GM12878 (cell line): Measurements from ENCODE around the gene DEXI. TPM values are rescaled to one million over a fixed set of nuclear protein-coding genes. Genes with fewer than 3 reads are reported as not detected.

Experiments used
- ATF2 ChIP-seq: IDR thresholded peaks from 2 replicates; pipeline ENCODE4 v1.6.1; 2012; ENCODE audit warnings: low read length, inconsistent platforms
- CBFB ChIP-seq: IDR thresholded peaks from 2 replicates; pipeline ENCODE4 v1.6.1; 2016; ENCODE audit warnings: antibody characterized with exemption, low read depth
- CEBPB ChIP-seq, 2 experiments: fragments of 150-350 bp in 1 of 2; IDR thresholded peaks; 2 replicates each; pipeline ENCODE4 v1.6.1; 2012 to 2014; ENCODE audit warnings: low read depth in 2 of 2, low read length in 2 of 2, borderline replicate concordance in 1 of 2, inconsistent platforms in 1 of 2
- CTCF ChIP-seq, 3 experiments: IDR thresholded peaks in 2 of 3; conservative IDR thresholded peaks in 1 of 3; 2 replicates each; pipeline ENCODE4 v1.5.1; 2011; ENCODE audit warnings: low read depth in 3 of 3, low read length in 3 of 3, mild to moderate bottlenecking in 3 of 3, control low read depth in 2 of 3, moderate library complexity in 2 of 3, inconsistent platforms in 1 of 3, mixed read lengths in 1 of 3; ENCODE audit not compliant: control insufficient read depth in 2 of 3, insufficient read depth in 1 of 3; ENCODE audit errors: extremely low read depth in 1 of 3
- ESRRA ChIP-seq: IDR thresholded peaks from 2 replicates; pipeline ENCODE4 v1.6.1; 2012; ENCODE audit warnings: mild to moderate bottlenecking, low read length, improper control_type of control experiment
- ETV6 ChIP-seq, 2 experiments: fragments of 450-650 bp in 1 of 2; IDR thresholded peaks in 1 of 2; conservative IDR thresholded peaks in 1 of 2; 2 replicates each; pipeline ENCODE4 v1.6.1; 2014; ENCODE audit warnings: antibody characterized with exemption in 1 of 2, borderline replicate concordance in 1 of 2, low read depth in 1 of 2, mild to moderate bottlenecking in 1 of 2, moderate library complexity in 1 of 2
- HDAC6 ChIP-seq: fragments of 200-600 bp; sonication (generic); IDR thresholded peaks from one replicate; pipeline ENCODE4 v1.8.0; 2017; ENCODE audit warnings: antibody characterized with exemption; ENCODE audit not compliant: unreplicated experiment
- MEF2B ChIP-seq: fragments of 450-650 bp; IDR thresholded peaks from 2 replicates; pipeline ENCODE4 v1.6.1; 2018; ENCODE audit warnings: mild to moderate bottlenecking, moderate library complexity; ENCODE audit not compliant: partially characterized antibody, poor library complexity, severe bottlenecking
- MXI1 ChIP-seq: fragments of 150-350 bp; IDR thresholded peaks from 2 replicates; pipeline ENCODE4 v1.6.1; 2011; ENCODE audit warnings: low read depth, mild to moderate bottlenecking, inconsistent platforms, low read length, improper control_type of control experiment
- MYB ChIP-seq: fragments of 150-350 bp; IDR thresholded peaks from 2 replicates; pipeline ENCODE4 v1.6.1; 2014; ENCODE audit warnings: mild to moderate bottlenecking, low read depth, low read length, borderline replicate concordance
- NFYA ChIP-seq: IDR thresholded peaks from 2 replicates; pipeline ENCODE4 v1.6.1; 2011; ENCODE audit warnings: low read depth, mild to moderate bottlenecking, low read length, improper control_type of control experiment, borderline replicate concordance
- NR2F1 ChIP-seq: fragments of 450-650 bp; conservative IDR thresholded peaks from 2 replicates; pipeline ENCODE4 v1.6.1; 2017; ENCODE audit warnings: mild to moderate bottlenecking
- PBX3 ChIP-seq: IDR thresholded peaks from 2 replicates; pipeline ENCODE4 v1.6.1; 2011; ENCODE audit warnings: mild to moderate bottlenecking, low read depth, low read length, moderate library complexity; ENCODE audit not compliant: insufficient replicate concordance
- POLR2AphosphoS2 ChIP-seq: IDR thresholded peaks from 2 replicates; pipeline ENCODE4 v1.6.1; 2011; ENCODE audit warnings: low read depth, mild to moderate bottlenecking, low read length, improper control_type of control experiment, moderate library complexity
- POU2F2 ChIP-seq: IDR thresholded peaks from 3 replicates; pipeline ENCODE4 v1.6.1; 2011; ENCODE audit warnings: low read depth, mild to moderate bottlenecking, low read length, borderline replicate concordance
- SIN3A ChIP-seq: IDR thresholded peaks from 2 replicates; pipeline ENCODE4 v1.6.1; 2012; ENCODE audit warnings: low read depth, low read length, improper control_type of control experiment
- SMARCA5 ChIP-seq: fragments of 450-650 bp; IDR thresholded peaks from 2 replicates; pipeline ENCODE4 v1.6.1; 2017; ENCODE audit warnings: mild to moderate bottlenecking
- SRF ChIP-seq, 2 experiments: IDR thresholded peaks; 2 replicates each; pipeline ENCODE4 v1.6.1; 2011; ENCODE audit warnings: low read depth in 2 of 2, low read length in 2 of 2, mild to moderate bottlenecking in 1 of 2, moderate library complexity in 1 of 2
- ZNF217 ChIP-seq: fragments of 450-650 bp; IDR thresholded peaks from 2 replicates; pipeline ENCODE4 v1.6.1; 2017; ENCODE audit warnings: antibody characterized with exemption, mild to moderate bottlenecking
- ZNF687 ChIP-seq: fragments of 450-650 bp; IDR thresholded peaks from 2 replicates; pipeline ENCODE4 v1.6.1; 2017; ENCODE audit warnings: mild to moderate bottlenecking, moderate library complexity
- polyA plus RNA-seq, 11 experiments: library from polyadenylated mRNA; depleted of rRNA in 4 of 11; unstranded in 6 of 11; stranded (reverse) in 5 of 11; fragments of >200 nt; fragmentation: Nextera tagmentation in 4 of 11; fragmentation: Illumina TruSeq in 1 of 11; extraction: Ambion mirVana in 4 of 11; extraction: Trizol in 1 of 11; gene quantifications; 1 replicate in 1 of 11; 2 replicates in 10 of 11; pipeline versions ENCODE4 v1.2.1 to v1.2.3, GENCODE V29; 2011 to 2016; ENCODE audit warnings: inconsistent platforms in 2 of 11, missing spikeins in 2 of 11, low read depth in 1 of 11
- total RNA-seq, 4 experiments: library from RNA; depleted of rRNA in 3 of 4; stranded (reverse); fragments of >200 nt in 3 of 4; fragmentation: Illumina TruSeq in 1 of 4; extraction: Trizol in 1 of 4; gene quantifications; 2 replicates each; pipeline versions ENCODE4 v1.2.1 to v1.2.3, GENCODE V29; 2013 to 2021

The DEXI gene
- total and polyA plus RNA-seq, 10 of the 15 experiments (the other 5 are each of a cell fraction or from before 2014, with no cell fraction given), result 1.4 to 26.3 (median 18.4) TPM

GRCh38 chr16:10949424-10949970 lies 7.2 kb upstream of the DEXI start (continued):
- TF ChIP-seq ZNF217 (no peak), SMARCA5 (peak; percentile 39; the same call in 1 of the 2 replicates), MEF2B (peak; percentile 100), PBX3 (no peak), SIN3A (peak; percentile 89; the same call in 1 of the 2 replicates), HDAC6 (no peak), ETV6 (conservative IDR thresholded peaks at IDR 0.05 in 1 of 2, IDR thresholded peaks at IDR 0.05 in 1 of 2; ENCODE audit: borderline replicate concordance in 1 of 2, low read depth in 1 of 2) (no peak), SRF (IDR thresholded peaks at IDR 0.05; ENCODE audit: low read depth in 2 of 2, low read length in 2 of 2) (no peak), CTCF (IDR thresholded peaks at IDR 0.05 in 2 of 3, conservative IDR thresholded peaks at IDR 0.05 in 1 of 3; ENCODE audit: control insufficient read depth in 2 of 3, extremely low read depth in 1 of 3, insufficient read depth in 1 of 3, low read depth in 3 of 3, low read length in 3 of 3) (peak; percentile 34 to 55 (median 49); a peak in 2 of 6 replicates), NR2F1 (peak; percentile 88), CBFB (no peak), MYB (no peak), ZNF687 (peak; percentile 80), POU2F2 (no peak), ESRRA (no peak), POLR2AphosphoS2 (no peak), MXI1 (peak; percentile 85), ATF2 (no peak), CEBPB (IDR thresholded peaks at IDR 0.05; ENCODE audit: borderline replicate concordance in 1 of 2, low read depth in 2 of 2, low read length in 2 of 2) (no peak), NFYA (no peak)
